ENCODE results near the gene MEOX1. TPM values are rescaled to one million over a fixed set of nuclear protein-coding genes. Genes with fewer than 3 reads are reported as not detected.

MEOX1 gene
- total RNA-seq, 1 donor from 2014 or later: not detected

GRCh38 chr17:43683928-43684653 lies 22.4 kb upstream of the MEOX1 start:
- Histone ChIP-seq H3K27me3 (ENCODE audit: insufficient read depth, low read length) (peaks cover 13% of the 10 kb centered on the region), H3K4me1 (ENCODE audit: insufficient read depth, low read length) (no peaks in the 10 kb centered on the region), H3K79me2 (ENCODE audit: insufficient read depth, low read length) (no peaks in the 10 kb centered on the region), H3K9ac (ENCODE audit: low read length) (no peak overlapping the region), H3K4me2 (ENCODE audit: low read length) (no peak overlapping the region), H3K27ac (ENCODE audit: low read depth, low read length) (no peak overlapping the region), H2AFZ (ENCODE audit: low read depth, low read length) (no peak overlapping the region), H3K36me3 (ENCODE audit: insufficient read depth, low read length) (no peaks in the 10 kb centered on the region), H3K9me3 (ENCODE audit: insufficient read depth, low read depth, low read length) (no peaks in the 10 kb centered on the region), H3K4me3 (ENCODE audit: insufficient read depth, low read depth, low read length) (no peak overlapping the region), H4K20me1 (ENCODE audit: insufficient read depth, low read length) (no peaks in the 10 kb centered on the region)
- Mint-ChIP-seq H3K36me3 (ENCODE audit: low read depth, unreplicated experiment) (no peaks in the 10 kb centered on the region), H3K4me1 (ENCODE audit: low read depth, unreplicated experiment) (peaks cover 5% of the 10 kb centered on the region), H3K27ac (ENCODE audit: unreplicated experiment) (no peak overlapping the region), H3K4me3 (ENCODE audit: unreplicated experiment) (no peak overlapping the region), H3K9me3 (ENCODE audit: unreplicated experiment) (peaks cover 2% of the 10 kb centered on the region), H3K27me3 (ENCODE audit: low read depth, unreplicated experiment) (peaks cover 39% of the 10 kb centered on the region)
- no peak for DNase-seq (ENCODE audit: low read depth)
- FAIRE-seq: no peak
- TF ChIP-seq EZH2 (IDR thresholded peaks at IDR 0.05; ENCODE audit: insufficient read depth, low read length): no peak
- TF ChIP-seq, protein P1, sequence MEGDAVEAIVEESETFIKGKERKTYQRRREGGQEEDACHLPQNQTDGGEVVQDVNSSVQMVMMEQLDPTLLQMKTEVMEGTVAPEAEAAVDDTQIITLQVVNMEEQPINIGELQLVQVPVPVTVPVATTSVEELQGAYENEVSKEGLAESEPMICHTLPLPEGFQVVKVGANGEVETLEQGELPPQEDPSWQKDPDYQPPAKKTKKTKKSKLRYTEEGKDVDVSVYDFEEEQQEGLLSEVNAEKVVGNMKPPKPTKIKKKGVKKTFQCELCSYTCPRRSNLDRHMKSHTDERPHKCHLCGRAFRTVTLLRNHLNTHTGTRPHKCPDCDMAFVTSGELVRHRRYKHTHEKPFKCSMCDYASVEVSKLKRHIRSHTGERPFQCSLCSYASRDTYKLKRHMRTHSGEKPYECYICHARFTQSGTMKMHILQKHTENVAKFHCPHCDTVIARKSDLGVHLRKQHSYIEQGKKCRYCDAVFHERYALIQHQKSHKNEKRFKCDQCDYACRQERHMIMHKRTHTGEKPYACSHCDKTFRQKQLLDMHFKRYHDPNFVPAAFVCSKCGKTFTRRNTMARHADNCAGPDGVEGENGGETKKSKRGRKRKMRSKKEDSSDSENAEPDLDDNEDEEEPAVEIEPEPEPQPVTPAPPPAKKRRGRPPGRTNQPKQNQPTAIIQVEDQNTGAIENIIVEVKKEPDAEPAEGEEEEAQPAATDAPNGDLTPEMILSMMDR (IDR thresholded peaks at IDR 0.05; ENCODE audit: insufficient read depth, low read depth, low read length): no peak

DNA sequence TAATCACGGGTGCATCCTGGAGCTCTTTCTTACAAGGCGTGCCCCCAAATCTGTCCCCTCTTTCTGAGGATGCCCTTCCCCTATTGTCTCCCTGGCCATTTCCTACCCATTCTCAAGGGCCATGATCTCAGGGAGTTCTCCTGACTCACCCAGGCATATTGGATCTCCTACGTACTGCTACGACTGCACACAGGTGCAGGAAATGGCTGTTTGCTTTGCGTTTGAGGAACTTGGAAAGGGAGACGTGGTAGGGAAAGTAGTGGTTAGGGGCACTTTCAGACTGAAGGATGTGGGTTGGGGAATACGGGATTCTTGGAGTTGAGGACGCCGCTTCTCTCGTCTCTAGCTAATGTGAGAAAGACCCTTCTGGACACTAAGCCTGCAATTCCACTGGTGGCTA lies 18.7 kb upstream of the MEOX1 start:
- no peak overlapping the region for H3K4me2 ChIP-seq (ENCODE audit: low read length)

More for the DNA sequence above, 18.7 kb upstream of the MEOX1 start:
- Histone ChIP-seq H2AFZ (ENCODE audit: low read depth, low read length) (no peak overlapping the region), H3K4me3 (ENCODE audit: insufficient read depth, low read depth, low read length) (no peak overlapping the region), H3K79me2 (ENCODE audit: insufficient read depth, low read length) (no peaks in the 10 kb centered on the region), H3K9me3 (ENCODE audit: insufficient read depth, low read depth, low read length) (no peaks in the 10 kb centered on the region), H4K20me1 (ENCODE audit: insufficient read depth, low read length) (no peaks in the 10 kb centered on the region), H3K27ac (ENCODE audit: low read depth, low read length) (no peak overlapping the region), H3K4me1 (ENCODE audit: insufficient read depth, low read length) (no peaks in the 10 kb centered on the region), H3K27me3 (ENCODE audit: insufficient read depth, low read length) (peaks cover 4% of the 10 kb centered on the region), H3K36me3 (ENCODE audit: insufficient read depth, low read length) (no peaks in the 10 kb centered on the region), H3K9ac (ENCODE audit: low read length) (no peak overlapping the region)
- H3K27me3 Mint-ChIP-seq (ENCODE audit: low read depth, unreplicated experiment): peaks cover 30% of the 10 kb centered on the region
- no peak for DNase-seq (ENCODE audit: low read depth)
- peaks cover 2% of the 10 kb centered on the region for H3K9me3 Mint-ChIP-seq (ENCODE audit: unreplicated experiment)
- no peak overlapping the region for H3K27ac Mint-ChIP-seq (ENCODE audit: unreplicated experiment)
- no peak for TF ChIP-seq EZH2 (IDR thresholded peaks at IDR 0.05; ENCODE audit: insufficient read depth, low read length)
- TF ChIP-seq, protein P1 (IDR thresholded peaks at IDR 0.05; ENCODE audit: insufficient read depth, low read depth, low read length): no peak
- no peaks in the 10 kb centered on the region for H3K36me3 Mint-ChIP-seq (ENCODE audit: low read depth, unreplicated experiment)
- H3K4me3 Mint-ChIP-seq (ENCODE audit: unreplicated experiment): no peak overlapping the region
- FAIRE-seq: no peak
- peaks cover 24% of the 10 kb centered on the region for H3K4me1 Mint-ChIP-seq (ENCODE audit: low read depth, unreplicated experiment)
